Erythroblast (primary cell): ENCODE data around the gene RELB.

Experiments used
- GATA1 ChIP-seq: IDR thresholded peaks from 2 replicates; pipeline ENCODE4 v1.6.1; 2011; ENCODE audit warnings: low read depth, mild to moderate bottlenecking, control low read depth, low read length, moderate library complexity
- POLR2A ChIP-seq: IDR thresholded peaks from 2 replicates; pipeline ENCODE4 v1.6.1; 2011; ENCODE audit warnings: mild to moderate bottlenecking, low read length

GRCh38 chr19:44984005-44984404 is 17.3 kb upstream of the RELB start:
- TF ChIP-seq POLR2A (no peak), GATA1 (no peak)
